Measurements from ENCODE around the gene ETS1.

Gene ETS1

DNA sequence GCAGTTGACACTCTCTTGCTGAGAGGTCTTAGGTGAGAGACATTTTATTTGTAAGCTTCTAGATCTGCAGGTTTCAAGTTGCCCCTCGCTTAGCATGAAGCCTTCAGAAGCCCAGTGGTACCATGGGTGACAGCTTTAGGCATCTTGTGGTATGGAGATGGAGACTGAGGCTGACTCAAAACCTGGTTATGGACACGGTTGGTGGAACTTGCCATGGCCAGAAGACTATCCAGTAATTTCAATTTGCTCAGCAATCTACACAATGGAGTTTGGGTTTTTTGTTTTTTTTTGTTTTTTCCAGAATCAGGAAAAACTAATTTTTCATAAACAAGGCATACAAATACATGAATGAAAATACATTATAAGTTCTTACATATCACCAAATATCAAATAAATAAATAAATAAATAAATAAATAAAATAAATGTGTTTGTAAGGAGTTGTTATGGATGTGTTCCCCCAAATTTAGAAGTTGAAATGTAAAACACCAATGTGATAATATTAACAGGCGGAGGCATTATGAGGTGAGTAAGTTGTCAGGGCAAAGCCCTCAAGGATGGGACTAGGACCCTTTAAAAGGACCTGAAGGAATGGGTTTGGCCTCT is 22.6 kb downstream of the ETS1 start:
- no peak for DNase-seq

DNA sequence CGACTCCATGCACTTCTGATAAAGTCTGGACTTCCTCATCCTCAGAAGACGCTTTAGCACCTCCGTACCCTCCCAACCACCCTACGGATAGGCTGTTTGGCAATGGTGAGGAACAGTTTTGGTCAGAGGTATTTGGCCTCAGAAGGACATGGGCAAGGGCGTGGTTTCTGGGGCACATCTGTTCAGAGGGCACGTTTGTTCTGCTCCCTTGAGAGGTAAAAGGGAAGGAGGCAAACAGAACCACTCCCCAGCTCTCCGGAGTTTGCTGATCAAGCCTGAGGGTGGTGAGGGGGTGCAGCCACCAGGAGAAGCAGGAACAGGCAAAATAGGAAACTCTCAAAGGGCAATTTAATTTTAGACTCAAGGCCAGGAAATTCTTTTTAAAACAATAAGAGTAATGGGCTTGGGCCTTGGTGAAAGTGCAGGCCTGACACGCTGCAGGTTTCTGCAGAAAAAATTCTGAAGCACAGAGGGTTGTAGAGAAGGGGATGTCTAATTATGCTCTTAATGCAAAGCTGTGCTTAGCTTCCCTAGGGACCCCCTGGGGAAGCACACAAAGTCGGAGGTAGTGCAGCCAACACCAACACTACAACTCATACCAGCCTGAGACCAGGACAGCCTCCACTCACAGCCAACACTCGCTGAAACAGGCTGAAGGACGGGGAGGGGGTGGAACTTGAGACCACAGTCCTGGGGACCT is 23.3 kb downstream of the ETS1 start:
- DNase-seq = no peak

DNA sequence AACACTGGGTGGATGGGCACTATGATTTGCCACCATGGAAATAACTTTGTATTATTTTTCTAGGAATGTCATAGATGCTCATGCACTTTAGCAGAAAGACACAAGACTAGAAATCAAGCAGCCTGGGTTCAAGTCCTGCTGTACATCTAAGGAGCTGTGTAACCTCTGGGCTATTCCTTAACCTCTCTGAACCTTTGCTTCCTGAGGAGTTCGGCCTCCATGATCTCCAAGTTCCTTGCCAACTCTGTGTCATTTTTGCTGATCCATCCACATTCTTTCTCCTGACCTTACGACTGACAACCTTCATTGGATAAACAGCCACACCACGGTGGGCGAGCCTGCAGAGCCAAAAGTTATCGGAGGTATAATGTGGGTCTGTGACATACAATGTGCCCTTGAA is 24.1 kb downstream of the ETS1 start:
- DNase-seq = no peak

DNA sequence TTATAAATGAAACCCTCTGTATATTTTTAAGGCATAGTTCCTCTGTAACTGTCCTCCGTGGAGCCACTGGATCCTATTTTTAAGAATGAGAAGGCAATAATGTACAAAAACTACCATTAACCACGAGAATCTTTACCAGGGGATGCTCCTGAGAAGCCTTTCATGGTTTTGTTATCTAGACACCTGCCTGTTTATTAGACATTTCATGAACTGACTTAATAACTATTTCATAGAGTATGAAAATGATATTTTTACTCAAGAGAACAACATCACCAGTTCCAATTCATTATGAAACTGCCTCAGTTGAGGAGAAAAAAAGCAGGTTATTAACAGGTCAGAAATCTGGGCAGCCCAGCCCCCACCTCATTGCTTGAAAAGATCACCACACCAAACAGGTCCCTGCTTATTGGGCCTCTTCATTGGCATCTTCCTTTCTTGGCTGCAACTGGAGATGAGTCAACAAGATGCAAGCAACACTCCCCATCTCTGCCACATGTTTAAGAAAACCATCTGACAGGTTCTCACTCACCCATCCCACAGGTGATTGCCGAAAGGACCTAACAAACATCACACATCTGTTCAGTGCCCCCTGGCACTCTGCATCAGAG is 27.8 kb downstream of the ETS1 start:
- no peak for DNase-seq

DNA sequence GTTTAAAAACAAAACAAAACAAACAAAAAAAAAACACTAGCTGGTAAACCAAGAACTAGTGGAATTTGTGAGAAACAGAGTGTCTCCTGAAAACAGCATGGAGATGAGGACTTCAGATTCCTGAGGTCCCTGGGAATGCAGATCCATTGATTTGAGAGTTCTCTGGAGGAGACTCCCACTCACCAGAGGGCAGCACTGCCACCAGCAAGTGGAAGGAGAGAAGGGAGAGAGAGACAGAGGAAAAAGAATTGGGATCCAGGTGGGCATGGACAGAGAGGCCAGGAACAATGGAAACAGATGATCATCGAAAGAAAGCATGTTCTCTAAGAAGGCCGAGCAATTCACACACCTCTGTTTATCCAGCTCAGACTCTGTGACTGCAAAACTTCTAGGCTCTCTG is 31.8 kb downstream of the ETS1 start:
- DNase-seq = no peak

DNA sequence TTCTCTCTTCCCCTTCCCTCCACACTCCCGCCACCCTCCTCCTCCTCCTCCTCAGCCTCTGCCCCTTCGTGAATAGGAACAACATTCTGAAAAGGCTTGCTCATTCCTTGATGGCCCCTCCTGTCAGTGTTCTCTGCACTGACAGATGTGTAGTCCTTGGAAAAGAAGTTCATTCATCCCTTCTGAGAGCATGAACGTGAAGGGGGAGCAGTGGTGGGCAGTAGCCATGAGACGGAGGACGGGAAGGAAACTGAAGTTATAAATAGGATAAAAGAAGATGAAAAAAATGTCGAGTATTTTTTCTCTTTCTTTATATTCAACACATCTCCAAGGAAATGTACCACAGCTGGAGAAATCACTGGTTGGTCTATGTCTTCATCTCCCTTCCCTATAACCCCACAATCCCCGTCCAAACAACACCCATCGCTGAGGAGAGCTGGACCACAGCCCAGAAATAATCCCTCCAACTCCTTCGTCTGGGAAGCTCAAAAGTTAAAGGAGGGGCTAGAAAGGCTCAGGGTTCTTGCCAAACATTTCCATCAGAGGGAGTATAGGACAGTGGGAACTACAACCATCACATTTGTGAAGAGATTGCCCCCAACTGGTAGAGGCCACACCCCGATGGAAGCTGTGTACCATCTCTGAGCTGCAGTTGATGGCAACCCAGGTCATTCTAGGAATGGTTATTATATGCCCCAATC is 33.5 kb downstream of the ETS1 start:
- no peak for DNase-seq

DNA sequence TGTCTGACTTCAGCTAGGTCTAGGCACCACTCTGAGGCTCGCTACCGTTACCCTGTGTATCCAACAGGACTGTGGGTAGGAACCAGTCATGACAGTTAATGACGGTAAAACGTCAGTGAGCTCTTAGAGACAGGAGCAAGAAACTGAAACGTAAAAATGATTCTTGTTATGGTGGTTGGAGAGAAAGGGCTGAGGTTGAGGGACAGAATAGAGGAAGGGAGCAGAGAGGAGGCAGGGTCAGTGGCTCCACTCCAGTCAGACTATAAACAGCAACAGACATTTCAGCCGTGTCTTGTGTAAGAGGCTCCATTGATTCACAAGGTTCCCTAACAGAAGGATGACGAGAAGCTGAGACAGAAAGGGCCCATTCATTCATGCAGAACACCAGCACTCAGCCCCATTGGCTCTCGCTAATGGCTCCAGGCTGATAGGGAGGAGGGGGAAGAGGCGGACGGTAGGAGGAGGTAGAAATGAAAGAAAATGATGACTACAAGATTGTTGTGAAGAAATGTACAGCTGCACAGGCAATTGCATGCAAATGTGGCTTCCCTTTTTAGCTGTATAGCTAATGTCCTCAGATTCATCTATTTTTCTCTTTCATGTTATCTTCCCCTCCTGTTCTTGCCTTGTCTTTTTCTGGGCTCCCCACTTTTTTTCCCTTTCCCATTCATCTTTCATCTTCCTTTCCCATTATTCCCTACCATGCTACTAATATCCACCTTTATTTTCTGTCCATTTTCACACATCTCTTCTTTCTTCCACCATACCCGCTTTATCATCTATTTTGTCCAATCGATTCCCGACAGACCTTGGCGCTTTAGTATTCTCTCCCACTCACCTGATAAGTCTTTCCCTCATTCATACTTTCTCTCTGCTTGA is 34.3 kb downstream of the ETS1 start:
- DNase-seq = no peak

DNA sequence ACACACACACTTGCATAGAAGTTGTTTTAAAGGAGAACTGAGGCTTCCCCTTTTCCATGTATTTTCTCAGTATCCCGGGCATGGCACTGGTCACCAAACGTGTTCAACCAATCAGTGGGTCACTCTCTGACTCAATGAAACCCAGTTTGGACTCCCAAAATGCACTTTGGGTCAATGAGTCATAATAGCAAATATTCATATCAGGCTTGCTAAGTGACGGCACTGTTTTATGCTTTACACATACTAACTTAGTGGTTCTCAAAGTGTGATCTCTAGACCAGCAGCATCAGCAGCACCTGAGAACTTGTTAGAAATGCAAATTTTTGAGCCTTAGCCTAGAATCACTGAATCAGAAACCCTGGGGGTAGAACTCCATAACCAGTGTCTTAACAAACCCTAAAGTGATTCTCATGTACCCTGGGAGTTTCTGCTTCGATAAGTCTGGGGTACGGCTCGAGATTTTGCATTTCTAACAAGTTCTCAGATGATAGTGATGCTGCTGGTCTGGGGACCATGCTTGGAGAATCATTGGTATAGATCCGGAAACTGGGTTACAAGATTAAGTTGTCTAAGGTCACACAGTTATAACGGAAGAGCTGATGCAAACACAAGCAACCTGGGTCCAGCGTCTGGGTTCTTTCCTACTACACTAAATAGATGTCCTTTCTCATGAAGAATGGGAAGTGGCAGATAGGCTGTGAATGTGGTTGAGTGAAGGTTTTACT is 35.6 kb downstream of the ETS1 start:
- peak; percentile 75 for DNase-seq

DNA sequence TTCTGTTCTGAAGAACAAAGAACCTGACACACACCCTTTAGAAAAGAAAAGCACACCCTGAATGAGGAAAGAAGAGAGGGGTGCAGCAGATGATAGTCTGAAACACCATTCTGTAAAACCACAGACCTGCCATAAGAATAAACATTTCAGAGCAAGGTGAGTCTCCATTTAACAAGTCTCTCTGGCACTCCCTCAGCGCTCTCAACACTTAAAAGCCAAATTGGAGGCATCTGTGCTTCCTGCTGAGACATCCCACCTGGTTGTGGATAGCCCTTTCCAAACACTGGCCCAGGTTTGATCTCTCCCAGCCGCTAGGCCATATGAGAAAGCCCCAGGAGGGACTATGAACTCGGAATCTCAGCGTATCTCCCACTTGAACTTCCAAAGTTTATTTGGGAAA is 36.3 kb downstream of the ETS1 start:
- no peak for DNase-seq

DNA sequence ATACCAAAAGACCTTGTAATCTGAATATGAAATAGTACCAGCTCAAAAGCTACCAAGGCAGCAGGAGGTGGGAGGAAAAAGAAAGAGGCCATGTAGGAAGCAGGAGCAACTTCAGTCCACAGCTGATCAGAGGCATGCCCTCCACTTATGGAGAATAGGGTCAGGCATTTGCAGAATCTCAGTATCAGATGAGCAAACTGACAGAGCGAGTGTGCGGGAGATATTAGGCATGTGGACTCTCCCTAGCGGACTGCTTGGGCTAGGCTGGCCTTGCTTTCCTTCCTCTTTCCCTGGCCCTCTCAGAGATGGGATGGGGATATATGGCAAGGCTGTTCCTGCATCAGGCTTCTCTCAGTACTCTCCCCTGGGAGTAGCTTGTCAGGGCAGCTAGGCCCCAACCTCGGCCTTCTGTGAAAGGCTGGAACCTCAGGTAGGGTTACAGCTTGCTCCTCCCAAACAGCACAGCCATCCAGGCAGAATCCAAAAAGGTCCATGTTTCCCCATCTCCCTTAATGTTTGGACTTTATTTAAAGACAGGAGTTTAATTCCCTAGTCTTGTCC is 37.0 kb downstream of the ETS1 start:
- no peak for DNase-seq

DNA sequence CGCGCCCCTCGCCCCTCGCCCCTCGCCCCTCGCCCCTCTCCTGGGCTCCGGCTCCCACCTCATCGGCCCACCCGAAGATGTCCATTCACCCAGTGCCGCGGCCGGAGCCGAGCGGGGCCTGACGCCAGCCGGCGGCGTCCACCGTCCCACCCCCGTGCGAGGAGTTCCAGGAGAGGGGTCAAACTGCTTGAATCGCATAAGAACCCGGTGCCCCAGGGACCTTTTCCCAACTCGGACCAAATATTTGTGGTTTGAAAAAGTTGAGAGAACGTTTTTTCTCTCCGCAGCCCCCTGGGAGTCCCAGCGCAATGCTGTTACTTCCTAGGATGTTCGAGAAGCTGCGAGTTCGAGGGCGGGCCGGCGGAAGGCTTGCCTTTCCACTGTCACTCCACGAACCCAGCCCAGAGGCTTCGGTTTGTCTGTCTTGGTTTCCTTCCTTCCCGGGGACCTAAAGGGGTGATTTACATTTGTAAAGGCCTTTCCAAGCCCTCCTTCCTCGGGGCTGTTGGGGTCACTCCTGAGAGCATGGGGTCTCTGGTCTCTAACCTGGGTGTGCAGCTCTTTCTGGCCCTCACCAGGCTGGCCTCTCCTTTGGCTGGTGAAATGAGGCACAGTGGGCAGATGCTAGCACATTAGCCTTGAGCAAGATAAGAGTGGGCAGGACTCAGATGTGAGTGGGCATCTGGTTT is 38.0 kb downstream of the ETS1 start:
- DNase-seq = no peak

DNA sequence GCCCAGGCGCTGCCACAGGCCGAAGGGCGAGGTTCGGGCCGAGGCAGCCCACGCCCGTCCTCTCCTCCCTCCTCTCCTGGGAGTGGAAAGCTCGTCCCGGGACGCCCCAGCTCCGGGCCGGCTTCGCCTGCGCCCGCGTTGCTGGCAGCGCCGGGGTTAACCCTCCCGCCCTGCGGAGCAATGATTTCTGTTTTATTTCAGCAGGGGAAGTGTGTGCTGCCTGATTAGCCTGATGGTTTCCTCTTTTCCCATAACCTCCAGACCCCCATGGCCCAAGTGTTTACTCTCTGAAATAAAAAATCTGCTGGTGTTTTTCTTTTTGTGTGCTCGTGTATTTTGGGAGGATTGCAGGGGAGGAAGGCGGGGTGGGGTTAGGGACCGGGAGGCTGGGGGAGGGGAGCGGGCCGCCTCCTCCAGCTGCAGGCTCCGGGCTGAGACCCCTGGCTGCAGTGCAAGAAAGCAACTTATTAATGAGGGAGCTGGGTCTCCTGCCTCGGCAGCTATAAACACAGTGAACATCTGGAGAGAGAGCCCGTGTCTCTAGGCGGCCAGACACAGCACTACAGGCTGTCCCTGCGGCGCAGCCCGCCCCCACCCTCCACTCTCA is 38.6 kb downstream of the ETS1 start:
- peak; percentile 78 for DNase-seq

DNA sequence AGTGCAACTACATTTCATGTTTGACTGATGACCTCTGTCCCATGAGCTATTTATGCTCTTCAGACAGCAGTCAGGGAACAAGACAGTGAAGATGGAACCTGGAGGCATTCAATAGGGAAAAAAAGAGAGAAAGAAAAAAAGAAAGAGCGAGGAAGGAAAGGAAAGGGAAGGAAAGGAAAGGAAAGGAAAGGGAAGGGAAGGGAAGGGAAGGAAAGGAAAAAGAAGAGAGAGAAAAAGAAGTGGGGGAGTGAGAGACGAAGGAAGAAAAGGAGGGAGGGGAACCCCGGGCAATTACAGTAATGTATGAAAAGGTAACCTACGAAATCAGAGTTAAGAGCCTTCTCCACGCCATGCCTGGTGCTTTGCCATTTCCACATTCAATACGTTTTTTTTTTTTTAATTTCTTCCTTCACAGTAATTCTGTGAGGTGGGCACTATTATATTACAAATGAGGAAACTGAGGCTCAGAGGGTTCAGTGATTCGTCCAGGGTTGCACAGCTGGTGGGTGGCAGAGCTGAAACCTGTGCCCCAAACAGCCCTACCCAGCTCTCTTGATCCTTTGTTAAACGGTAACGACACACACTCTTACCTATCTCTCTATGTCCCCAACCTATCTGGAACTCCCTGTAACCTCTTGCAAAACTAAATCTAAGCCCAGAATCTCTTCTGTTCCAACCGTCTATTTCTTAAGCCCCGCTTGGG is 39.3 kb downstream of the ETS1 start:
- no peak for DNase-seq

DNA sequence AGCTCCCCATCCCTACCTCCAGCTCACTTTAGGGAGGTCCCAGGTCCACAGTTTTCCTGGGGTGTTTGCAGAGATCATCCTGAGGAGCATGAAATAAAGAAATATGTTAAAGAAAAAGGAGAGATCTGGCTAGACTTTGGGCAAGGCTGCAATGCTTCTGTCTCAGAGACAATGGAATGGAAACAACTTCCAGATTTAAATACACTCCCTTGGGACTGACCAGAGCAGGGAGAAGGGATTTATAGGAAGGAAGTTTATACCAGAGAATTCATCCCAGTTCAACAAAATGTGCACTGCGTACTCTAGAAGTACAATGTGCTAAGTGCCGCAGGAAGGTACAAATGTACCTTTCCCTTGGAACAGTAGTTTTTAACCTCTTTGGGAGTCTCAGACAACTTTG is 40.4 kb downstream of the ETS1 start:
- DNase-seq = no peak

DNA sequence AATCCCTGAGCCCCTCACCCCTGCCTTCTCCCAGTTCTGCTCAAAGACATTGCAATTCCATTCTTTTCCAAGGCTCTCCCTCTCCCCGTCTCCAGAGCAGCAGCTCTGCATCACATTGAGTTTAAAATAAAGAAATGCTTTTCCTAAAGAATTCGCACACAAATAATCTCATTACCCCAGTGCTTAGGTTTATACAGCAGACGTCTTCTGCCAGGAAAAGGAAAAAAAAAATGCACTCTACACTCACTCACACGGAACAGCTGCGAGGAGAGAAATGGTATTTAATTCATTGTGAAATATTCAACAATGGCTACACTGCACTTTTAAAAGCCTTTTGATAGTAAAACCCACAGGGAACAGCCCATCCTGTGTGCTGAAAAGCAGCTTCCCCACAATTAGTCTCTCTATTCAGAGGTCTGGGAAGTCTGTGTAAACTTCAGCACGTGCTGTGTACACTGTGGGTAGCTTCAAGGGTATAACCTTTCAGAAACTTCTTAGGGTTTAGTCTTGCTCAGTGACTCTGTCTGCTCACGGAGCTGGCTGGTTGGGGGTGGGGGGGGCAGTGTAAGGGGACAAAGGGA is 42.8 kb downstream of the ETS1 start:
- DNase-seq = no peak

DNA sequence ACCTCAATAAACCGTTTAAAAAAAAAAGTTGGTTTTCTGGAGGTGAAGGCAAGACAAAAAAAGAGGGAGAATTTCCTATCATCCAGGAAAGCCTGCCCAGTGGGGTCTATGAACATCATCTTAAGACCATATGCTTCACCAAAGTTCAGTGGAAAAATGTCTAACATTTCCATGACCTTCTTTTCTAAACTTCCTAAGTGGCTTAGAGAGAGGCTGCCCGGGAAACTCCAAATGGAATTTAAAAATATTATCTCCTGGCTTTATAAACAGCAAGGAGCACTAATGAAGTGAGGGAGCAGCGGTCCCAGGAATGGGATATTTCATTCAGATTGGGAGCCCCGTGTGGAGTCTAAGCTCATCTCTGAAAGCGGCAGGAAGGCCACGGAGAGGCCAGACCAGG is 46.9 kb downstream of the ETS1 start:
- DNase-seq = no peak

DNA sequence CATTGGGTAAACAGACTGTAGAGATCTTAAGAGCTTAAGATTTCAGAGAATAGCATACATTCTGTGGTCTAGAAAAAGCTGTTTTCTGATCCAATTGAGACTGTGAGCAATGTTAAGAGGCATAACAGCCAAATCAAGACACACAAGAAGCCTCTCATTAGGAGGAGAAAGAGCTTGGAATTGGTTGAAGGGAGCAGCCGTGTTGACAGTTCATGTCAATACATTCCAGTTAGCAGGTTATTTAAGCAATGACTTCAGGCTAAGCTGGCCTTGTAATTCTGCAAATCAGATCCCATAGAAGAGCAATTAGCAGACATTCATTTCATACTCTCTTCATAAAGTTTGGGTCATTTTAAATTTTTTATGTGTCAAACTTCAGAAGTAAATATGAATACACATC is 50.9 kb downstream of the ETS1 start:
- no peak for DNase-seq

DNA sequence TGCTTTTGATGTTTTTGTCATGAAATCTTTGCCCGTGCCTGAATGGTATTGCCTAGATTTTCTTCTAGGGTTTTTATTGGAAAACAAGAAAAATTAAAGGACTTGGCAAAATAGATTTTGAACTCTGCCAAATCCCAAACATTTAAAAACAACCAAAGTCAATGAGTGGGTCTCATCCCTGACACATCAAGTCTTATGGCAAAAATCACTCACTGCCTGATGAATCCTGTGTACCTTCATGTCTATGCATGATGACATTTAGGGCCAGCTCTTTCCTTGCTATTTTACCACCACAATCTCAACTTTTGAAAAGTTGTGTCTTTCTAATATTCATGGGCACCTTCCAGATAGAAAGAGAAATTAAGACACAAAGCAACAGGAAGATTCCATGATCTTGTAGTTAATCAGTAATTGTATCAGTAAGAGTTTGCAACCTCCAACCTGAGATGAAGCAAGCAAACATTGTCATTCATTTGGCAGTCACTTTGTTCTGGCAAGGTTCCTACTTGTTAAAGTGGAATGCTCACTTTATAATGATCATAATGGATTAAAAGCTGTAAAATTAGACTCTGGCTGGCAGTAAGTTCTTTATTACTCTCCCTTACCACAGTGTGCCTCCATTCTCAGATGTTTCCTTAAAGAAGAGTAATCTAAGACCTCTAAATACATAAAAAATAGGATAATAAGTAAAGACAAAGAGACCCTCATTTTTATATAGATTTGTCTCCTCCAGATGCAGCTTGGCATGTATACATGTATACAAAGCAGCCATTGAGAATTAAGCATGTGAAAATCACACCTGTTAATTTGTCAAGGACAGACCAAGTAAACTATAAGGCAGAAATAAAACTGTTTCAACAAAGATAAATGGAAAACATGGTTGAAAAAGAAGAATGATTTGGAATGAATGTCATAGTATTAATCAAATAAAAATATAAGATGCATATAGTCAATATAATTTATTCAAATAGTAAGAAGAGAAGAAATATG is 51.6 kb downstream of the ETS1 start:
- DNase-seq = no peak

DNA sequence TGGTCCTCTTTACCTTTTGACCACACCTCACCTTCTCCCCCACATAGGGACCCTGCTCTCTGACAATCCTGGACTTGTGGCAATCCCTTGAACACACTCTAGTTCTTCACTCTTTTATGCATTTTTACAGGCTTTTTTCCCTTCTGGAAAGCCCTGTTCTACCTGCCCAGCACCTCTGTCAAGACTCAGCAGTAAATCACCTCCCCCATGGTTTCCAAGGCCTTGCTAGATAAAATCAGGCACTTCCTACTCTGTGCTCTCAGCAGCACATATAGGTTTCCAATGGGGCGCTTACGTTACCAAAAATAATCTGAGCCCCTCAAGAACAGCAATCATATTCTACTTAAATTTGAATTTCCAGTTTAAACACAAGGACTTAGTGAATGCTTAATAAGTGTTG is 53.9 kb downstream of the ETS1 start:
- DNase-seq = no peak

Data from activated CD8-positive, alpha-beta memory T cell treated with anti-CD3 and anti-CD28 coated beads for 24 hours (primary cell).